Esophagus squamous epithelium (tissue), 5 donors: Measurements from ENCODE around the gene ZNF689. TPM values are rescaled to one million over a fixed set of nuclear protein-coding genes. Genes with fewer than 3 reads are reported as not detected.

ENCODE experiments used
- DNase-seq: peaks from one replicate; lab custom pipeline; 2025; lab: John Stamatoyannopoulos, UW
- H3K27ac ChIP-seq, 4 donors: fragments of 200-600 bp; sonication (generic); one replicate each; pipeline ENCODE4 v1.5.1; 2016 to 2019; ENCODE audit warnings: mild to moderate bottlenecking in 1 of 4
- H3K27me3 ChIP-seq, 4 donors: fragments of 200-600 bp; sonication (generic); 1 replicate in 3 of 4; 2 replicates in 1 of 4; pipeline versions ENCODE4 v1.5.1 to v1.6.0; 2017 to 2021; ENCODE audit warnings: antibody characterized with exemption in 1 of 4
- H3K36me3 ChIP-seq, 3 donors: fragments of 200-600 bp; sonication (generic); one replicate each; pipeline ENCODE4 v1.5.1; 2016 to 2019
- H3K4me1 ChIP-seq, 3 donors: fragments of 200-600 bp; sonication (generic); one replicate each; pipeline ENCODE4 v1.5.1; 2017 to 2019
- H3K4me3 ChIP-seq, 4 donors: fragments of 200-600 bp; sonication (generic); 1 replicate in 3 of 4; 2 replicates in 1 of 4; pipeline ENCODE4 v1.5.1; 2016 to 2019; ENCODE audit warnings: mild to moderate bottlenecking in 2 of 4, moderate library complexity in 1 of 4
- H3K9me3 ChIP-seq, 3 donors: fragments of 200-600 bp; sonication (generic); one replicate each; pipeline ENCODE4 v1.5.1; 2016 to 2019
- POLR2A ChIP-seq, 4 donors: fragments of 450-650 bp; IDR thresholded peaks; one replicate each; pipeline ENCODE4 v1.6.1; 2017; ENCODE audit warnings: antibody characterized with exemption in 4 of 4, mild to moderate bottlenecking in 4 of 4, moderate library complexity in 3 of 4
- WGBS, 2 donors: methylation state at CpG; one replicate each; pipeline ENCODE4 v1.1.5; 2018; 5-methylcytosine and 5-hydroxymethylcytosine counted together
- intact Hi-C: fragments of 100-400 bp; cut with DNase I; formaldehyde crosslinking; loops from one replicate; pipeline ENCODE4 v1.15.0; 2022
- total RNA-seq, 4 donors: library from RNA; depleted of rRNA; stranded (reverse); fragments of >200 nt; gene quantifications; one replicate each; pipeline ENCODE4 v1.1.0, GENCODE V29; 2016
- TF ChIP-seq, protein P1 (sequence below), 6 experiments: fragments of 450-650 bp in 4 of 6; fragments of 200-600 bp in 2 of 6; sonication (generic) in 2 of 6; IDR thresholded peaks; one replicate each; pipeline ENCODE4 v1.5.1; 2016 to 2019; ENCODE audit warnings: antibody characterized with exemption in 6 of 6, mild to moderate bottlenecking in 4 of 6, moderate library complexity in 4 of 6
- donor health status: DM: yes; HTN: yes; CAD: no.

Gene ZNF689
- total RNA-seq, 4 donors from 2014 or later, result 2.0 to 6.7 (median 3.8) TPM

DNA sequence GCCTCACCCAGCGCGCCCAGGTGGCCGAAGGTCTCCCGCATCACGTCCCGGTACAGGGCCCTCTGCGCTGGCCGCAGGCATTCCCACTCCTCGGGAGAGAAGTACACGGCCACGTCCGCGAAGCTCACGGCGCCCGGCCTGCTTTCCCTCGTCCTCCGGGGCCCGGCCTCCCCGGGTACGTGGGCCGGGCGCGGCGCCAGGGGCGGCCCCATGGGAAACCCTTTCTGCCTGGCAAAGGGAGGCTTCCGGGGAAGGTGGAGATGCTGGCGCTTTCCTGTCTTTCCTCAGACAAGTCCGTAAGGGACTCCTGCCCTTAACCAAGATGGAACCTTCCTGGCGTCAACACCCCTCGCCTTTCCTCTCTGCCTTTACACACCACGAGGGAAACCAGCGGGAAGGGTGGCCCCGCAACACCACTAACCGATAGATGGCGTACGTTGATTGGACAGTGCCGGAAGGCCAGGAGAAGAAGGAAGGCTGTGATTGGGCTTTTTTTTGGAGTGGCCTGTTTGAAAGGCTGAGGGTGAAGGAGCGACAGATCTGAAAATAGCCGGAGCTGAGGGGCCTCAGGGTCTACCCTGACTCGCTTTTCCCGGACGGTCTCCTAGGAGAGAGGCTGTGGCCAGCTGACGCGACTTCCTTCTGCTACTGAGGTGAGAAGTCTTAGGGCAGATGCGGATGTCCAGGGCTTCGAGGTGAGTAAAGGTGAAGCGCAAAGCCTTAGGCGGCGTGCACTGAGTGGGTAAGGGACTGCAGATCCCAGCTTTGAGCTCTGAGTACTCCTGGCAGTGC, 24.6 kb downstream of the ZNF689 start, which contains the start of gene ZNF785:
Gene ZNF785, minus strand, starts transcription at position 298 of the 792 bp plus-strand sequence. Its CDS starts 86 bp downstream, at position 212.
- Histone ChIP-seq H3K9me3 (no peaks in the 10 kb centered on the region), H3K27me3 (no peaks in the 10 kb centered on the region), H3K4me1 (peaks cover 16 to 48% (median 19%) of the 10 kb centered on the region in 3 donors), H3K27ac (peak within 1 kb of the TSS; percentile 86 to 96 (median 96)), H3K4me3 (peak within 1 kb of the TSS; percentile 56 to 96 (median 80)), H3K36me3 (peaks cover 10 to 33% (median 12%) of the 10 kb centered on the region in 3 donors)
- DNase-seq, result peak; percentile 74
- WGBS, 2 donors, result 0% methylated on average over 10 to 16 of the region's 50 CpGs
- intact Hi-C loops, result loop anchor here (10.0 kb wide), 1 partner anchor 59 kb away; no protein-coding TSS in a partner anchor
- TF ChIP-seq, protein P1, sequence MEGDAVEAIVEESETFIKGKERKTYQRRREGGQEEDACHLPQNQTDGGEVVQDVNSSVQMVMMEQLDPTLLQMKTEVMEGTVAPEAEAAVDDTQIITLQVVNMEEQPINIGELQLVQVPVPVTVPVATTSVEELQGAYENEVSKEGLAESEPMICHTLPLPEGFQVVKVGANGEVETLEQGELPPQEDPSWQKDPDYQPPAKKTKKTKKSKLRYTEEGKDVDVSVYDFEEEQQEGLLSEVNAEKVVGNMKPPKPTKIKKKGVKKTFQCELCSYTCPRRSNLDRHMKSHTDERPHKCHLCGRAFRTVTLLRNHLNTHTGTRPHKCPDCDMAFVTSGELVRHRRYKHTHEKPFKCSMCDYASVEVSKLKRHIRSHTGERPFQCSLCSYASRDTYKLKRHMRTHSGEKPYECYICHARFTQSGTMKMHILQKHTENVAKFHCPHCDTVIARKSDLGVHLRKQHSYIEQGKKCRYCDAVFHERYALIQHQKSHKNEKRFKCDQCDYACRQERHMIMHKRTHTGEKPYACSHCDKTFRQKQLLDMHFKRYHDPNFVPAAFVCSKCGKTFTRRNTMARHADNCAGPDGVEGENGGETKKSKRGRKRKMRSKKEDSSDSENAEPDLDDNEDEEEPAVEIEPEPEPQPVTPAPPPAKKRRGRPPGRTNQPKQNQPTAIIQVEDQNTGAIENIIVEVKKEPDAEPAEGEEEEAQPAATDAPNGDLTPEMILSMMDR (IDR thresholded peaks at IDR 0.05), result peak in 5 of 6 experiments; percentile 32 to 63 (median 33)
- peak in 1 of 4 donors; percentile 32 for TF ChIP-seq POLR2A (IDR thresholded peaks at IDR 0.05)

DNA sequence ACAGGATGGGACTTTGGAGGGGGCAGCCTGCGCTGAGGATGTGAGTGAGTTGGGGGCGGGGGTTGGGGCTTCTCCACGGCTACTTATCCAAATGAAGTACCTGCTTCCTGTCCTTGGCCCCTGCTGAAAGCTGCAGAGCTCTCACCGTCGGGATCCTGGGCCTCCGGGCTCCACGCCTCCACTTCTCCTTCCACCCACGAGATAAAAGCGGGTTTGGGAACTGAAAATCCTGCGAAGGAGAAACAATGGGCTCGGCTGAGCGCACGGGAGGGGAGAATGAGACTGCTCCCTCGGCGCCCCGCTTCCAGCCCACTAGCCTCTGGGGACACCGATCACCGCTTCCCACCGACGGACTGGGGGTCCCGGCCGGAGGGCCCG, 25.2 kb downstream of the ZNF689 start:
- Histone ChIP-seq H3K4me3 (peak overlapping the region; percentile 56 to 96 (median 80)), H3K9me3 (no peaks in the 10 kb centered on the region), H3K36me3 (peaks cover 10 to 34% (median 12%) of the 10 kb centered on the region in 3 donors), H3K27me3 (no peaks in the 10 kb centered on the region), H3K4me1 (peaks cover 16 to 49% (median 19%) of the 10 kb centered on the region in 3 donors), H3K27ac (peak overlapping the region; percentile 86 to 96 (median 96))
- TF ChIP-seq, protein P1 (IDR thresholded peaks at IDR 0.05), result no peak
- TF ChIP-seq POLR2A (IDR thresholded peaks at IDR 0.05), result no peak
- WGBS, 2 donors, result 0% methylated on average over 2 to 4 of the region's 23 CpGs
- intact Hi-C loops, result loop anchor here (10.0 kb wide), 1 partner anchor 60 kb away; no protein-coding TSS in a partner anchor
- no peak for DNase-seq

DNA sequence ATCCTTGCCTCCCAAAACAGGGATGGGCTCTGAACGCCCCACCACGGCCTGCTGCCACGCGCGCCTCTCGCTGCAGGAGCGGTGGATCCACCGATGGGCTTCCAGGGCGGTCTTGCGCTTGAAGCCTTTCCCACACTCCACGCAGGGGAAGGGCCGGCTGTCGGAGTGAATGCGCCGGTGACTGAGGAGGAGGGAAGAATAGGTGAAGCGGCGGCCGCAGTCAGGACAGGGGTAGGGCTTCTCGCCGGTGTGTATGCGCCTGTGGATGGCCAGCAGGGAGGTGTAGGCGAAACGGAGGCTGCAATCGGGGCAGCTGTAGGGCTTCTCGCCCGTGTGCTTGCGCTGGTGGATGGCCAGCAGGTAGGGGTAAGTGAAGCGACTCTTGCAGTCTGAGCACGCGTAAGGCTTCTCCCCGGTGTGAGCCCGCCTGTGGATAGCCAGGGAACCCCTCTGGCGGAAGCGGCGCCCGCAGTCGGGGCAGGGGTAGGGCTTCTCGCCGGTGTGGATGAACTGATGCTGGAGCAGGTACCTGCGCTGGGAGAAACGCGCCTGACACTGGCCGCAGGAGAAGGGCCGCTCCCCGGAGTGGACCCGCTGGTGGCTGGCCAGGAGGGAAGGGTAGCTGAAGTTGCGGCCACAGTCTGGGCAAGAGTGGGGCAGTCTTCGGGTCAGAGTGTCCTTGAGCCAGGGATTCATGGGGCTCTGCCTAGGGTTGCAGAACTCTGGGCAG, 27.4 kb downstream of the ZNF689 start:
- TF ChIP-seq, protein P1 (IDR thresholded peaks at IDR 0.05), result no peak
- TF ChIP-seq POLR2A (IDR thresholded peaks at IDR 0.05), result no peak
- intact Hi-C loops, result loop anchor here (10.0 kb wide), 1 partner anchor 62 kb away; no protein-coding TSS in a partner anchor
- peaks cover 16 to 49% (median 19%) of the 10 kb centered on the region in 3 donors for H3K4me1 ChIP-seq
- no peaks in the 10 kb centered on the region for H3K27me3 ChIP-seq
- no peak overlapping the region for H3K27ac ChIP-seq
- 92 to 96% methylated on average over 13 to 38 of the region's 48 CpGs for WGBS, 2 donors
- H3K36me3 ChIP-seq, result peaks cover 12 to 54% (median 13%) of the 10 kb centered on the region in 3 donors
- no peak overlapping the region for H3K4me3 ChIP-seq
- no peak for DNase-seq
- no peaks in the 10 kb centered on the region for H3K9me3 ChIP-seq

DNA sequence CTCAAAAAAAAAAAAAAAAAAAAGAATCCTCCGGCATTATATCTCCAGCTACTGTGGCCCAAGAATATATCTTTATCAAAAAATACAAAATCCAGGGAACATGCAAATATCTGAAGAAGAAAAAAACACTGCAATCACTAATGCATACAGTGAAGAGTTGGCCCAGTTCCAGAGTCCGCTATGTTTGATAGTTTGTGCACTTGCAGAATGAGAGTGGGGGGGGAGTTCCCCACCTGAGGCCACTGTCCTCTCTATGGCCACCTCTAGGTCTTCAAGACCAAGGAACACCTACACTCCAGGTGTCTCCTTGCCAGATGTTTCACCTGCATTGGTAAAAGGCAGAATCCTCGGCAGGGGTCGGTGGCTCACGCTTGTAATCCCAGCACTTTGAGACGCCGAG, 28.7 kb downstream of the ZNF689 start:
- H3K4me3 ChIP-seq, result no peak overlapping the region
- no peak overlapping the region for H3K27ac ChIP-seq
- 72 to 78% methylated on average over 2 to 6 of the region's 7 CpGs for WGBS, 2 donors
- intact Hi-C loops, result loop anchor here (10.0 kb wide), 1 partner anchor 63 kb away; no protein-coding TSS in a partner anchor
- no peaks in the 10 kb centered on the region for H3K9me3 ChIP-seq
- DNase-seq, result no peak
- H3K27me3 ChIP-seq, result no peaks in the 10 kb centered on the region
- peaks cover 12 to 67% (median 13%) of the 10 kb centered on the region in 3 donors for H3K36me3 ChIP-seq
- no peak for TF ChIP-seq POLR2A (IDR thresholded peaks at IDR 0.05)
- TF ChIP-seq, protein P1 (IDR thresholded peaks at IDR 0.05), result no peak
- H3K4me1 ChIP-seq, result peaks cover 13 to 44% (median 16%) of the 10 kb centered on the region in 3 donors
